H9 (cell line): ENCODE results near the gene SYT2. TPM values are rescaled to one million over a fixed set of nuclear protein-coding genes. Genes with fewer than 3 reads are reported as not detected.
"Not testable (repeated sequence)": the region's sequence is repeated elsewhere in the genome, so short reads cannot be mapped to it uniquely, and the experiment has no call there.

Source experiments
- DNase-seq: peaks from one replicate; pipeline ENCODE4 v3.0.0-alpha.2; 2017
- H2AFZ ChIP-seq: one replicate; pipeline ENCODE4 v1.6.1; 2013; ENCODE audit warnings: mild to moderate bottlenecking, low read length, control low read depth, moderate library complexity
- H2AK5ac ChIP-seq: 2 replicates; pipeline ENCODE4 v1.6.1; 2013; ENCODE audit warnings: low read length, control low read depth, mixed read lengths; ENCODE audit not compliant: insufficient read length
- H2BK120ac ChIP-seq: one replicate; pipeline ENCODE4 v1.6.1; 2013; ENCODE audit warnings: low read depth, mild to moderate bottlenecking, low read length, control low read depth, inconsistent platforms; ENCODE audit not compliant: poor library complexity, severe bottlenecking
- H2BK12ac ChIP-seq: 2 replicates; pipeline ENCODE4 v1.6.1; 2013; ENCODE audit warnings: low read length, control low read depth, mixed read lengths, low read depth; ENCODE audit not compliant: insufficient read length
- H2BK15ac ChIP-seq: 2 replicates; pipeline ENCODE4 v1.6.1; 2013; ENCODE audit warnings: low read depth, low read length, control low read depth
- H2BK20ac ChIP-seq: one replicate; pipeline ENCODE4 v1.6.1; 2013; ENCODE audit warnings: low read depth, mild to moderate bottlenecking, low read length, control low read depth, inconsistent platforms; ENCODE audit not compliant: poor library complexity, severe bottlenecking
- H2BK5ac ChIP-seq: 2 replicates; pipeline ENCODE4 v1.6.1; 2013; ENCODE audit warnings: low read length, control low read depth, mixed read lengths; ENCODE audit not compliant: insufficient read length
- H3K14ac ChIP-seq: 2 replicates; pipeline ENCODE4 v1.6.1; 2013; ENCODE audit warnings: low read length, control low read depth; ENCODE audit not compliant: insufficient read depth
- H3K18ac ChIP-seq: 2 replicates; pipeline ENCODE4 v1.6.1; 2013; ENCODE audit warnings: low read depth, mild to moderate bottlenecking, mixed read lengths, low read length, control low read depth; ENCODE audit not compliant: insufficient read length
- H3K23ac ChIP-seq: 2 replicates; pipeline ENCODE4 v1.6.1; 2013; ENCODE audit warnings: low read length, control low read depth, mixed read lengths, low read depth; ENCODE audit not compliant: insufficient read length
- H3K23me2 ChIP-seq: 2 replicates; pipeline ENCODE4 v1.6.1; 2013; ENCODE audit warnings: low read depth, mild to moderate bottlenecking, mixed read lengths, low read length, control low read depth; ENCODE audit not compliant: insufficient read length, poor library complexity, severe bottlenecking
- H3K27ac ChIP-seq: 2 replicates; pipeline ENCODE4 v1.5.1; 2013; ENCODE audit warnings: low read length, control low read depth, mixed read lengths, low read depth; ENCODE audit not compliant: insufficient read length
- H3K27me3 ChIP-seq: 2 replicates; pipeline ENCODE4 v1.6.1; 2013; ENCODE audit warnings: low read length, control low read depth, inconsistent platforms; ENCODE audit not compliant: insufficient read depth
- H3K4ac ChIP-seq: 2 replicates; pipeline ENCODE4 v1.6.1; 2013; ENCODE audit warnings: low read depth, mild to moderate bottlenecking, control low read depth, inconsistent platforms, low read length, moderate library complexity
- H3K4me1 ChIP-seq: 2 replicates; pipeline ENCODE4 v1.6.1; 2013; ENCODE audit warnings: low read length, control low read depth, inconsistent platforms; ENCODE audit not compliant: insufficient read depth
- H3K4me2 ChIP-seq: 2 replicates; pipeline ENCODE4 v1.6.1; 2013; ENCODE audit warnings: low read length, control low read depth, mixed read lengths; ENCODE audit not compliant: insufficient read length, insufficient read depth
- H3K56ac ChIP-seq: 2 replicates; pipeline ENCODE4 v1.6.1; 2013; ENCODE audit warnings: low read depth, mild to moderate bottlenecking, mixed read lengths, low read length, control low read depth; ENCODE audit not compliant: insufficient read length
- H3K79me1 ChIP-seq: 2 replicates; pipeline ENCODE4 v1.6.1; 2013; ENCODE audit warnings: low read depth, mild to moderate bottlenecking, moderate library complexity, low read length, control low read depth, inconsistent platforms; ENCODE audit not compliant: insufficient read depth, poor library complexity, severe bottlenecking
- H3K79me2 ChIP-seq: 2 replicates; pipeline ENCODE4 v1.6.1; 2013; ENCODE audit warnings: low read length, control low read depth, inconsistent platforms; ENCODE audit not compliant: insufficient read depth
- H3K9ac ChIP-seq: 2 replicates; pipeline ENCODE4 v1.6.1; 2013; ENCODE audit warnings: low read length, control low read depth, mixed read lengths; ENCODE audit not compliant: insufficient read length; ENCODE audit errors: extremely low read depth
- H3K9me3 ChIP-seq: one replicate; pipeline ENCODE4 v1.6.1; 2013; ENCODE audit warnings: low read depth, low read length, inconsistent platforms; ENCODE audit not compliant: control insufficient read depth
- H3T11ph ChIP-seq: one replicate; pipeline ENCODE4 v1.6.1; 2013; ENCODE audit warnings: mild to moderate bottlenecking, low read length, control low read depth, inconsistent platforms
- H4K20me1 ChIP-seq: one replicate; pipeline ENCODE4 v1.6.1; 2013; ENCODE audit not compliant: control insufficient read depth, insufficient read length, insufficient read depth
- H4K5ac ChIP-seq: 2 replicates; pipeline ENCODE4 v1.6.1; 2013; ENCODE audit warnings: low read depth, mild to moderate bottlenecking, mixed read lengths, low read length, control low read depth; ENCODE audit not compliant: insufficient read length
- H4K8ac ChIP-seq: replicated peaks from 2 replicates; pipeline ENCODE4 v1.6.1; 2013; ENCODE audit warnings: low read length, control low read depth, mixed read lengths, low read depth; ENCODE audit not compliant: insufficient read length
- H4K91ac ChIP-seq: 2 replicates; pipeline ENCODE4 v1.6.1; 2013; ENCODE audit warnings: low read depth, mild to moderate bottlenecking, moderate library complexity, mixed read lengths, low read length, control low read depth; ENCODE audit not compliant: insufficient read length
- H3K27ac Mint-ChIP-seq, 3 experiments: 2 replicates in 2 of 3; 3 replicates in 1 of 3; pipeline ENCODE4 v1.8.0; 2020 to 2021; ENCODE audit warnings: mixed read lengths in 3 of 3, mild to moderate bottlenecking in 1 of 3, moderate library complexity in 1 of 3
- H3K27me3 Mint-ChIP-seq: 2 replicates; pipeline ENCODE4 v1.8.0; 2021; ENCODE audit warnings: low read depth, mild to moderate bottlenecking, moderate library complexity, mixed read lengths
- H3K36me3 Mint-ChIP-seq, 3 experiments: 2 replicates in 2 of 3; 3 replicates in 1 of 3; pipeline ENCODE4 v1.8.0; 2020 to 2021; ENCODE audit warnings: low read depth in 3 of 3, mixed read lengths in 3 of 3; ENCODE audit not compliant: insufficient read depth in 1 of 3
- H3K4me1 Mint-ChIP-seq, 2 experiments: 2 replicates each; pipeline ENCODE4 v1.8.0; 2020; ENCODE audit warnings: mixed read lengths in 2 of 2
- H3K4me3 Mint-ChIP-seq, 2 experiments: 2 replicates in 1 of 2; 3 replicates in 1 of 2; pipeline ENCODE4 v1.8.0; 2020 to 2021; ENCODE audit warnings: mild to moderate bottlenecking in 2 of 2, mixed read lengths in 2 of 2, moderate library complexity in 1 of 2
- H3K9me3 Mint-ChIP-seq, 2 experiments: 2 replicates in 1 of 2; 3 replicates in 1 of 2; pipeline ENCODE4 v1.8.0; 2020; ENCODE audit warnings: mild to moderate bottlenecking in 2 of 2, mixed read lengths in 2 of 2, moderate library complexity in 1 of 2
- WGBS: extraction: QIAGEN DNeasy Blood & Tissue Kit; methylation state at CpG from one replicate; pipeline ENCODE4 v1.1.7; 2013; ENCODE audit warnings: missing lambda C conversion rate, low lambda C conversion rate, mixed read lengths; ENCODE audit not compliant: insufficient read length; ENCODE audit errors: extremely low coverage; 5-methylcytosine and 5-hydroxymethylcytosine counted together
- total RNA-seq: library from RNA; stranded (reverse); gene quantifications from 2 replicates; pipeline ENCODE4 v1.2.1, GENCODE V29; 2021

SYT2 gene
- total RNA-seq, 1 experiment from 2014 or later: 3.3 TPM

GRCh38 chr1:202556037-202556436 lies 154.2 kb downstream of the SYT2 start:
- not testable (repeated sequence) for DNase-seq, H3K27ac Mint-ChIP-seq, H2BK20ac ChIP-seq, H3K27me3 Mint-ChIP-seq, H2BK15ac ChIP-seq, H3K23me2 ChIP-seq, H2BK120ac ChIP-seq, H3K79me2 ChIP-seq, H3K9ac ChIP-seq, H3K9me3 Mint-ChIP-seq, H3T11ph ChIP-seq, H2AK5ac ChIP-seq, H3K27me3 ChIP-seq, H3K23ac ChIP-seq, H3K4me3 Mint-ChIP-seq, H3K56ac ChIP-seq, H2BK12ac ChIP-seq, H3K14ac ChIP-seq, H3K9me3 ChIP-seq, H3K36me3 Mint-ChIP-seq, H3K4ac ChIP-seq, H4K5ac ChIP-seq, H4K20me1 ChIP-seq, H2AFZ ChIP-seq, H3K79me1 ChIP-seq, H4K8ac ChIP-seq, H3K27ac ChIP-seq, H4K91ac ChIP-seq, H3K4me2 ChIP-seq, H2BK5ac ChIP-seq, H3K18ac ChIP-seq, H3K4me1 ChIP-seq
- H3K4me1 Mint-ChIP-seq: peaks cover 10 to 14% of the 10 kb centered on the region in 2 experiments
- WGBS: no CpG with 5 or more reads among the region's 4 CpGs

GRCh38 chr1:202554619-202555018 lies 155.6 kb downstream of the SYT2 start:
- not testable (repeated sequence) for H3T11ph ChIP-seq, H4K20me1 ChIP-seq, H4K5ac ChIP-seq, H2BK5ac ChIP-seq, H3K4me3 Mint-ChIP-seq, H3K27me3 ChIP-seq, DNase-seq, H4K8ac ChIP-seq, H3K9ac ChIP-seq, H3K14ac ChIP-seq, H2BK120ac ChIP-seq, H3K9me3 Mint-ChIP-seq, H2AFZ ChIP-seq, H3K79me2 ChIP-seq, H3K27me3 Mint-ChIP-seq, H2BK20ac ChIP-seq, H3K27ac Mint-ChIP-seq, H2BK15ac ChIP-seq, H3K4ac ChIP-seq, H3K36me3 Mint-ChIP-seq, H3K23me2 ChIP-seq, H3K79me1 ChIP-seq, H3K9me3 ChIP-seq, H3K4me1 Mint-ChIP-seq, H3K27ac ChIP-seq, H3K56ac ChIP-seq, H2BK12ac ChIP-seq, H4K91ac ChIP-seq, H2AK5ac ChIP-seq, H3K4me1 ChIP-seq, H3K23ac ChIP-seq, H3K18ac ChIP-seq, H3K4me2 ChIP-seq
- WGBS: no CpG with 5 or more reads among the region's 4 CpGs
